Left colon (tissue), 2 donors: ENCODE results near the gene KDM5A. TPM values are rescaled to one million over a fixed set of nuclear protein-coding genes. Genes with fewer than 3 reads are reported as not detected.
A peak's percentile ranks its signal among the peaks of the same experiment; 100 is the strongest.
"Not testable (repeated sequence)": the region's sequence is repeated elsewhere in the genome, so short reads cannot be mapped to it uniquely, and the experiment has no call there.

ENCODE experiments used
- ATAC-seq: fragments of 200-7000 bp; cut with Tn5 transposase; one replicate; pipeline ENCODE4 v1.9.1; 2020; ENCODE audit warnings: mild to moderate bottlenecking, moderate library complexity
- DNase-seq, 2 donors: peaks; one replicate each; pipeline ENCODE4 v3.0.0-alpha.2; 2020
- intact Hi-C, 2 donors: fragments of 100-400 bp; cut with DNase I in 1 of 2; cut with micrococcal nuclease in 1 of 2; formaldehyde crosslinking; loops; one replicate each; pipeline versions ENCODE4 v1.11.2 to v1.14.0; 2022; cut with DNase I, micrococcal nuclease
- total RNA-seq, 2 donors: library from RNA; stranded (reverse); fragmentation: NEBNext Ultra II Directional; extraction: Animal tissue kit (Norgen Biotek cat#: 25700); gene quantifications; one replicate each; pipeline ENCODE4 v1.2.1, GENCODE V29; 2021
- donor health status: DM: no; HTN: no; CAD: no.
- donor health status: DM: yes; HTN: yes; CAD: no.

Gene KDM5A
- total RNA-seq, 2 donors from 2014 or later: 48.7 to 63.5 TPM

DNA sequence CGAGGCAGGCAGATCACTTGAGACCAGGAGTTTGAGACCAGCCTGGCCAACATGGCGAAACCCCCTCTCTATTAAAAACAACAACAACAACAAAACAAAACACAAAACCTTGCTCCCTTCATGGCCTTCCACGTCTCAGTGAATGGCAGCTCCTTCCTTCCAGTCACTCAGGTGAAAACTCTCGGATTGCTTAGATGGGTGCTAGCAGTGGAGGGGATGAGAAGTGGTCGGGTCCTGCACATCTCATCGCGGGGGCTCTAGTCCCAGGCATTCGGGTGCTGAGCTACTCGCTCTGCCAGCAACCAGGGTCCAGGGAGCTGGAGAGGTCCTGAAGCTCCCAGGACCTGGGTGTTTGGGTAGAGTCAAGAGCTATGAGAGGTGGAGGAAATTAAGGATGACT lies 134.2 kb downstream of the KDM5A start:
- ATAC-seq (no peak), DNase-seq (no peak)
- intact Hi-C loops: no loop called here

- intact Hi-C loops: no loop called here
- DNase-seq (no peak), ATAC-seq (no peak)
These were observed 135.1 kb downstream of the KDM5A start for GRCh38 chr12:254039-254438.

DNA sequence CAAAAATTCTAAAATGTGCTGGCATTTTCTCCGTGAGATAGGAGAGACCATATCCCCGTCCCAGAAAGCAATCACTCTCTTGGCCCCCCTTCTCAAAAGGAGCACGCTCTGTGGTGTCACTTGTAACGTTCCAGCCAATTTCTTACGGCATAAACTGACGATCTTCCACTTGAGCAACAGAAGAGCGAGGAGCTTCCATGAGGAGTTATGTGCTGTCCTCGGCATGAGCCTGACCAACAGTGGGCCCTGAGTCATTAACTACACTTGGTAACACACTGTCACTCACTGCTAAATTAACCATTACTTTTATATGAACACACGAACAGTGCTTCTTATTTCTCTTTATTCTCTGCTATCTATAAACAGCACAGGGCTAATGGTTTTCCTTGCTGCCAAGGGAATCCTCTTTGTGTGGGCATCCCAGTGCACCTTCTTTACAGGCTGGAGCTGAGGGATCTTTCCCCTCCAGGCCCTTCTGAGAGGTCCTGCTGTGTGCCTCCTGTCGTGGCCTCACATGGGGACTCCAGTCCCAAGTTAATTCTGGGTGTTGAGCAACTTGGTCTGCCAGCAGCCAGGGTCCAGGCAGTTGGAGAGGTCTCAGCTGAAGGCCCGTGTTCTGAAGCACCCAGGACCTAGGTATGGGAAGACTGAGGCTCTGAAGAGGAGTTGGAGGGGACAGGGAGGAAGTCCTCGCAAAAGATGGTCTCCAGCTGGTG lies 135.8 kb downstream of the KDM5A start:
- DNase-seq (no peak), ATAC-seq (no peak)
- intact Hi-C loops: no loop called here

DNA sequence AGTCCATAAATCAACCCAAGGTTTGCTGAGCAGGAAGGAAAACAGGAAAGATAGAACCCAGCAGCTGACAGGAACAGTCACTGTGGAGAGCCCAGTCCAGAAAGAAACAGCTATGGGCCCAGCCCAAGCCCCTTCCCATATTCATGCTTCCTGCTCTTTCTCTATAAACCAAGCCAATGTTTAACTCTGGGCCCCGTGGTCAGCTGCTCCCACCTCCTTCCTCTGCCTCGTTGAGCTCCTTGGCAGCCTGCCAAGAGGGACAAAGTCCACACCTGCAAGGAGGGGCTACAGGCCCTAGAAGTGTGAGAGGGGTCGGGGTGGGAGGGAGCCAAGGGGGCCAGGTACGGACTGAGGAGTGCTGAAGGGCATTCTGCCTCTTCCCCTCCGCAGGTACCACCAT lies 136.5 kb downstream of the KDM5A start:
- DNase-seq (no peak), ATAC-seq (no peak)
- intact Hi-C loops: no loop called here

DNA sequence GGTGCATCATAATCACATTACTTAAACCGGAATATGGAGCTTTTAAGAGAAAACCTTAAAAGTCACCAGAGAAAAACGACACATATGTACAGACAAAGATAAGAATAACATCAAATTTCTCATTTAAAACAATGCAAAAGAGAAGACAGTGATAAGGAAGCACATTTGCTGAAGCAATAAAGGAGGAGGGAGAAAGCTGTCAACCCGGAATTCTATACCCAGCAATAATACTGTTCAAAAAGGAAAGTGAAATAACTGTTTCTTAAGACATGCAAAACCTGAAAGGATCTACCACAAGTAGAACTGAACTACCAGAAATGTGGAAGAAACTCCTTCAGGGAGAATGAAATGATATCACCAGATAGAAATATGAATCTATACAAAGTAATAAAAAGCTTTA lies 141.8 kb downstream of the KDM5A start:
- DNase-seq (no peak), ATAC-seq (no peak)
- intact Hi-C loops: no loop called here

DNA sequence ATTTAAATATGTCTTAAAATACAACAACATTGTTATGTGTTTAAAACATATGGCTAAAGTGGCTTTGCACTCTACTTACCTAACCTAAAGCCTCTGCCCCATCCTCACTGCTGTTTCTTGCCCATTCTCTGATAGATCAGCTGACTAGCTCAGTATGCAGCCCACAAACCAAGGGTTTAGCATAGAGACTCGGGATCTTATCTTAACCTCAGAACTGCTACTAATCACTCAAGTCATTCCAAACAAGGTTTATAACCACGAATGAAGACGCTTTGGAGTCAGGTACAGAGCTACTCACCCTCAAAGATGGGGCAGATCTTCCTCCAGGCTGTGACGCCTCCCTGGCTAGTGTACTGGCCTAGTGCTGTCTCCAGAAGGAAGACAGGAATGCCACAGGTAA lies 145.7 kb downstream of the KDM5A start:
- no peak for ATAC-seq
- DNase-seq: no peak
- intact Hi-C loops: no loop called here

DNA sequence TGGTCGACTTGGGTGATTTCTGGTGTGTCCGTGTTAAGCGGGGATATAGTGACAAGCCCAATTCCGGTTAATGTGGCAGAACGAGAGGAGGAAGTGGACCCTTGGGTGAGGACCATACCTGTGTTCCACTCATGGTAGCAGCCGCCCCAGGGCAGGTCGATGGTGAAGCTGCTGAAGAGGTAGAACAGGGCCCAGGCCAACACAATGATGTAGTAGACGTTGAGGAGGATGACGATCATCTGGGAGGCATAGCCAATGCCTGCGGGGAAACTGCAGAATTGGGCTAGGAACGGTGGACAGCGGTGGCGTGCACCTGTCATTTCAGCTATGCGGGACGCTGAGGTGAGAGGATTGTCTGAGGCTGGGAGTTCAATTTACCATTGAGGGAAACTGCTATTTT lies 146.6 kb downstream of the KDM5A start:
- intact Hi-C loops: no loop called here
- ATAC-seq (no peak), DNase-seq (no peak)

GRCh38 chr12:241266-241665 lies 147.9 kb downstream of the KDM5A start:
- ATAC-seq (no peak), DNase-seq (no peak)
- intact Hi-C loops: no loop called here

GRCh38 chr12:240566-240965 lies 148.6 kb downstream of the KDM5A start:
- ATAC-seq (no peak), DNase-seq (no peak)
- intact Hi-C loops: no loop called here

DNA sequence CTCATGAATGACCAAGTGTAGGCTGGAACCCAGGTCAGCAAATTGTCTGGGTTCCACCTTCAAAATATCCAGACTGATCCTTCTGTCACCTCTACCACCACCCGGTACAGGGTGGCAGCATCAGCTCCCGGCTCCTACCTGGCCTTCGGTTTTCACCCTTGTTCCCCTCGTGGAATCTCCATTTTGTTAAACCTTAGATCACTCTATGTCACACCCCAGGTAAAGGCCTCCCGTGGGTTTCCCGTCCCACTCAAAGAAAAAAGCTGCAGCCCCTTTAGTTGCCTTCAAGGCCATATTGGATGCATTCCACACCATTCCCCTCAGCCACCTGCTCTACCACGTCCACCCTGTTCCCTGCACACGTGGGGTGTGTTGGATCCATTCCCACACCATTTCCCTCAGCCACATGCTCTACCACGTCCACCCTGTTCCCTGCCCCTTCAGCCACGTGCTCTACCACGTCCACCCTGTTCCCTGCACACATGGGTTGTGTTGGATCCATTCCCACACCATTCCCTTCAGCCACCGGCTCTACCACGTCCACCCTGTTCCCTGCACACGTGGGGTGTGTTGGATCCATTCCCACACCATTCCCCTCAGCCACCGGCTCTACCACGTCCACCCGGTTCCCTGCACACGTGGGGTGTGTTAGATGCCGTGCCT lies 150.3 kb downstream of the KDM5A start:
- DNase-seq: no peak
- intact Hi-C loops: no loop called here
- ATAC-seq: no peak

DNA sequence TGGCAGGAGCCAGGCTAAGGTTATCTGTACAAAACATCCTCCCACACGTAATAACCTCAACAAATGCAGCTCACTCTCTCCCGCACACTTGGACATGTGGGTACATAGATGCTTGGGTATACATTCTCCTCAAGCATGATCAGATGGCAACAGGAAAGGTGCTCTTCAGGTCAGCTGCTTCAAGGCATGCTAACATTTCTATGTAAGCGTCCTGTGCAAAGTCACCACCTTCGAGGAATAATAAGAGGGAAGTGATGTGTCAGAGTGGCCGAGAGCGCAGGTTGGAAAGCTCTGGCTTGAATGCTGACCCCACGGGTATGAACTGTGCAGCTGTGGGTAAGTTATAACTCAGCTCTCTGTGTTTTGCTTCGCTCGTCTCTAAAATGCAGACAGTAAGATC lies 151.0 kb downstream of the KDM5A start:
- ATAC-seq: no peak
- intact Hi-C loops: no loop called here
- DNase-seq: no peak

- intact Hi-C loops: no loop called here
- ATAC-seq (peak; percentile 98), DNase-seq (peak; percentile 46 to 50)
These were observed 151.9 kb downstream of the KDM5A start for GRCh38 chr12:237026-237815.

GRCh38 chr12:236445-236844 lies 152.7 kb downstream of the KDM5A start:
- intact Hi-C loops: no loop called here
- ATAC-seq (no peak), DNase-seq (no peak)

- DNase-seq, intact Hi-C loops, ATAC-seq: not testable (repeated sequence)
These were observed 153.2 kb downstream of the KDM5A start for GRCh38 chr12:235967-236366.

DNA sequence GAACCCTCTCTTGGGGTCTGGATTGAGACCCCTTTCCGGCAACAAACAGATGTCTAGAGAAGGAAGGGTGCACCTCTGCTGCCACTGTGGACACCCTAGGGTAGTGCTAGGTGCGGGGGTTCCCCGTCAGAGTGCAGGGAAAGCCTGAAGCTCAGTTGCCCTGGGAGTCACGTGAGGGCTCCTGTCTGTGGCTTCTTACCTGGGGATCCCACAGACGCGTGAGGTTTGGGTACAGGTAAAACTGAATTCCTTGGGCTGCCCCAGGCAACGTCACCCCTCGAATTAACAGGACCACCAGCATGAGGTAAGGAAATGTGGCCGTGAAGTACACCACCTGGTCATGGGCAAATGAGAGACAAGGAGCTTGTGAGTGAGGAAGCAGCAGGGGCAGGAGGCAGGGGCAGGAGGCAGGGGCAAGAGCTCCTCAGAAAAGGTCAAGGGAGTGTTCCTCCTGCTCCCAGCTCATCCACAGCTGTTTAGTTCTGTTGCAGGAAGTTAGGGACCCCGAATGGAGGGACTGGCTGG lies 154.2 kb downstream of the KDM5A start:
- intact Hi-C loops: no loop called here
- DNase-seq (no peak), ATAC-seq (no peak)

DNA sequence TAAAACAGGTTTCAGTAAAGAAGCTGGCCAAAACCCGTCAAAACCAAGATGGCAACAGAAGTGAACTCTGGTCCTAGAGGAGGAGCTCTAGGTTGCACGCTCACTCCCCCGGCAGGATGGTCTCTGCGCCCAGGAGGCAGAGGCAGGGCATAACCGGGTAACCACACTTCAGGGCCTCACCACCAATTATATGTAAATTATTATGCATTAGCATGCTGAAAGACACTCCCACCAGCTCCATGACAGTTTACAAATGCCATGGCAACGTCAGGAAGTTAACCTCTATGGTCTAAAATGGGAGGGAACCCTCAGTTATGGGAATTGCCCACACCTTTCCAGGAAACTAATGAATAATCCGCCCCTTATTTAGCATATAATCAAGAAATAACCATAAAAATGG lies 155.1 kb downstream of the KDM5A start:
- no peak for DNase-seq
- intact Hi-C loops: no loop called here
- no peak for ATAC-seq

DNA sequence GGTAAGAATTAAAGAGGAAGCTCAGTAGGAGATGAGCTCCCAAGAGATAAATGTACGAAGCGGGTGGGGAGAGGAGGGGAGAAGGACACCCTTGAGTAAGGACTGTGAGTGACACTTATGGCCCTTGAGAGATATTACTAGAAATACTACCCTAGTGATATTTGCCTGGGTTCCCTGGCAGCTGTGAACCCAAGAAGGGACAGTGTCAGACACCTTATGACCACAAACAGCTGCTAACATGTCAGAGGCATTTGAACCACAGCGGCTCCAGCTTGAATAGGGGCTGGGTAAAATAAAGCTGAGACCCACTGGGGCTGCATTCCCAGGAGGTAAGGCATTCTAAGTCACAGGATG lies 155.5 kb downstream of the KDM5A start:
- DNase-seq (no peak), ATAC-seq (no peak)
- intact Hi-C loops: no loop called here

DNA sequence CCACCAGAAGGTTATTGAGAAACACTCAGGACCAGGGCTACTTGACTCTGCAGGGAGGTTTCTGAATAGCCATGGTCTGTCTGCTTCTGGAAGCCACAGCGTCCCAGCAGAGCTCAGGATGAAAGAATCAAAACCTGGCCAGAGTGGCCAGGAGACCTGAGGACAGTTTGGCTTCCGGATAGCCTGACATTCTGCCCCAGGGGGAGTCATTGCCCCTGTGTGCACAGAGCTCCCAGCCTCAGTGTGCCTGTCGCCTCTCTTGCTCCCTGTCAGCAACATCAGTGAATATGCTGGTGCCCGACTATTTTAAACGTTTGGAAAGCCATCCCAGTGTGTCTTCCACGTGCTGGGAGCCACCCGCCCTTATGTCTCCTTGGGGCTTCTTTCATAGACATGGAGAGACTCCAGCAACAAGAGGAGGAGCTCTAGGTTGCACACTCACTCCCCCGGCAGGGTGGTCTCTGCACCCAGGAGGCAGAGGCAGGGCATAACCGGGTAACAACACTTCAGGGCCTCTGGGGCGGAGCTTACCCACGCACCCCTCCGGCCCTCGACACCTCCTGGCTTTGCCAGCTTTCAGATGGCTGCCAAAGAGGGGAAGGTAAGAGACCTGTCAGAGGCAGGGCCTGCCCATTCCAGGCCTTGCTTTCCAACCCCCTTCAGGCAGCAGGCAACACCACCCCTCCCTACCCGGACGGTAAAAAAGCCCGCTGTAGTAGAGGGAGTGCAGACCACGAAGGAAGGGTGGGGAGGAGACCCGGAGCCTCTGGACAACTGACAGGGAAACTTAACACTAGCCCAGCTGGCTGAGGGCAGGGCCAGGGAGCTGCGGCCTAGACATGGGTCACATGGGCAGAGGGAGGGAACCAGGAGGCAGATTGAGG lies 156.1 kb downstream of the KDM5A start:
- DNase-seq (no peak), ATAC-seq (no peak)
- intact Hi-C loops: no loop called here
